IPS-15b (cell line): ENCODE results near the gene ANKMY2.

Experiments used
- H3K27me3 ChIP-seq: one replicate; pipeline ENCODE4 v1.6.1; 2013; ENCODE audit warnings: low read length; ENCODE audit not compliant: control insufficient read depth, insufficient read depth
- H3K36me3 ChIP-seq: one replicate; pipeline ENCODE4 v1.6.1; 2013; ENCODE audit warnings: low read length; ENCODE audit not compliant: control insufficient read depth, insufficient read depth
- H3K4me1 ChIP-seq: one replicate; pipeline ENCODE4 v1.6.1; 2013; ENCODE audit warnings: mild to moderate bottlenecking, low read length; ENCODE audit not compliant: control insufficient read depth, insufficient read depth
- H3K4me3 ChIP-seq: one replicate; pipeline ENCODE4 v1.5.1; 2013; ENCODE audit warnings: low read depth, low read length
- H3K9ac ChIP-seq: one replicate; pipeline ENCODE4 v1.6.1; 2013; ENCODE audit warnings: low read depth, mild to moderate bottlenecking, low read length
- H3K9me3 ChIP-seq: one replicate; pipeline ENCODE4 v1.6.1; 2013; ENCODE audit warnings: mild to moderate bottlenecking, low read length; ENCODE audit not compliant: control insufficient read depth, insufficient read depth

The ANKMY2 gene

DNA sequence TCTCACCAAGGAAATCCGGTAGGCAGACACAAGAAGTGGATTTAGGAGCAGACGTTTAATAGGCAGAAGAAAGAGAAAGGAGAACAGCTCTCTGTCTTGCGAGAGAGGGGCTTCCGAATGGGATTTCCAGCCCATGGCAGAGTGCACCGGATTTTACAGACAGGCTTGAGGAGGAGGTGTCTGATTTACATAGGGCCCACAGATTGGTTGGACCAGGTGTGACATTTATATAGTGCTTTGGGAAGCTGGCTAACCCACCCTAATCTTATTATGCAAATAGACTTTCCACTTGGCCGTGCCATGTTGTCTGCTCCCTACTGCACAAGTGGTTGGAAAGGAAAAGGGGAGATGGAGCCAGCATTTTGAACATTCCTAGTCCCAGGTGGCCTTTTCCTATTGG lies 57.8 kb downstream of the ANKMY2 start:
- Histone ChIP-seq H3K36me3 (no peaks in the 10 kb centered on the region), H3K4me3 (no peak overlapping the region), H3K4me1 (no peaks in the 10 kb centered on the region), H3K9me3 (no peaks in the 10 kb centered on the region), H3K9ac (no peak overlapping the region), H3K27me3 (no peaks in the 10 kb centered on the region)

- H3K4me3 ChIP-seq = no peak overlapping the region
- H3K9ac ChIP-seq = no peak overlapping the region
- H3K9me3 ChIP-seq = no peaks in the 10 kb centered on the region
- no peaks in the 10 kb centered on the region for H3K36me3 ChIP-seq
- no peaks in the 10 kb centered on the region for H3K27me3 ChIP-seq
- H3K4me1 ChIP-seq = no peaks in the 10 kb centered on the region
Measured at GRCh38 chr7:16587129-16587528, 58.4 kb downstream of the ANKMY2 start.

DNA sequence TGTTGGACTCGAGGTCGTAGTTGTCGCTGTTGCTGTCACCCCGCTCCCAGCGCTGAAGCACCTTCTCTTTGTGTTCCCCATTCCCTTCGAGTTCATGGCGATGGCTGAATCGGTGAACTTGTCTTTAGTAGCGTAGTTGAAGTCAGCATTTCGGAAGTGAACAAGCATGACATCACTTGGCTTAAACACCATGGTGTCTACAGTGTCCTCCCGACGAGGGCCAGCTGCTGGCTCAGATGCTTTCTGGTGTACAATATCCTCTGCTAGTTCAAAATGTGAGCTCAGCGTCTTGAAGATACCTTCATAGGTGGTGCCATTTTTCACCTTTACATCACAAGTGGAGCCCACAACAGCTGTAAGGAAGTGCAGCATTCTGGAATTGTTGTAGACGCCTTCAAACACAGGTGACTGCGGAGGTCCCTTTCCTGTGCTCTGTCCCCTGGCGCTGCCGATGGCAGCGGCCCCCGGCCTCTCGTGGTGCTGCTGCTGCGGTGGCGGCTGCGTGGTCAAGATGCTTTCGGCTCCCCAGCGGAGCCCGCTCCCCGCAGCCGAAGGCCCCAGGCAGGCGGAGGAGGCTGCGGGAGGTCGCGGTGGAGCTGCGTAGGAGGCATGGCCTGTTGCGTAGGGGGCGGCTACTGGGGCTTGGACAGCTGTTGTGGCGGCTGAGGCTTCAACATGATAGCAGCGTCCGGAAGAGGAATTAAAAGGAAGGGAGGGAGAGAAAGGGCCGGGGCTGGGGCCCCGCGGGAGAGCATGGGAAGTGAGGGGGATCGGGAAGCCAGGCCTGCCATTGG lies 59.3 kb downstream of the ANKMY2 start:
- no peaks in the 10 kb centered on the region for H3K4me1 ChIP-seq
- H3K9me3 ChIP-seq = no peaks in the 10 kb centered on the region
- no peak overlapping the region for H3K4me3 ChIP-seq
- no peaks in the 10 kb centered on the region for H3K36me3 ChIP-seq
- H3K9ac ChIP-seq = no peak overlapping the region
- no peaks in the 10 kb centered on the region for H3K27me3 ChIP-seq

DNA sequence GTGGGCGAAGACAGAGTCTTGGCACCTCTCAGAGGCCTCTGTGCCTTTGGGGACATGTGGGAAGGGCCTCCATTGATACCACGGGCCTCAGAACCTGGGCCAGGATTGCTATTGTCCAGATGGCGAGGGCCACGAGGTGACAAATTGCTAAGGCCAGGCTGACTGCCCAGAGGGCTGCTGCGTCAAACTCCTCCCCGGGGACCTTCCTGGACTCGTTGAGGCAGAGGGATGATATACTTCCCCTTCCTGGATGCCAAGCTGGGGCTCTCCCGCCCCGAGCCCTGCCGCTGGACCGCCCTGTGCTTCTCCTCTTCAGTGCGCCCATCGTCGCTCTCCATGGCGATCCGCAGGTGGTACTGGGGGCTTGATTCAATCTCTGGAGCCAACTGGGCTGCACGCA lies 60.0 kb downstream of the ANKMY2 start:
- Histone ChIP-seq H3K9me3 (no peaks in the 10 kb centered on the region), H3K36me3 (no peaks in the 10 kb centered on the region), H3K9ac (no peak overlapping the region), H3K4me3 (no peak overlapping the region), H3K27me3 (no peaks in the 10 kb centered on the region), H3K4me1 (no peaks in the 10 kb centered on the region)

- no peak overlapping the region for H3K4me3 ChIP-seq
- H3K9me3 ChIP-seq = no peaks in the 10 kb centered on the region
- no peaks in the 10 kb centered on the region for H3K27me3 ChIP-seq
- no peak overlapping the region for H3K9ac ChIP-seq
- H3K4me1 ChIP-seq = no peaks in the 10 kb centered on the region
- H3K36me3 ChIP-seq = no peaks in the 10 kb centered on the region
Measured at GRCh38 chr7:16583834-16584233, 61.7 kb downstream of the ANKMY2 start.

DNA sequence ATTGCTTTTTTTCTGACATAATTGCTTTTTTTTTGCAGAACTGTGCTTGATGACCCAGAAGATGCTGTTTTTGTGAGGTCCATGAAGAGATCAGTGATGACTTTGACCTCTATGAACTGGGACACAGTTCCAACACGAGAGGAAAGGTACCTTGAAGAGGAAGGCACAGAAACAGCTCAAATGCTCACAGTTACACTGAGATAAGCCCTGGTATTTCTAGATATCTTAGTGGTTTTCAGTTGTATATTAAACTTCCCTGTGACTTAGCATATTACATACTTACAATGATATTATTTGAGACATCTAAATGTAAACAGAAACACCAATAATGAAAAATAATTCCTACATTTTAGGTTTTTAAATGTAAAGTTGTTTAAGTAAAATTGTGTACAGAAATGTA lies 64.3 kb downstream of the ANKMY2 start:
- H3K4me3 ChIP-seq = no peak overlapping the region
- H3K9ac ChIP-seq = no peak overlapping the region
- H3K27me3 ChIP-seq = no peaks in the 10 kb centered on the region
- H3K36me3 ChIP-seq = no peaks in the 10 kb centered on the region
- H3K9me3 ChIP-seq = no peaks in the 10 kb centered on the region
- H3K4me1 ChIP-seq = no peaks in the 10 kb centered on the region

- Histone ChIP-seq H3K9ac (no peak overlapping the region), H3K4me3 (no peak overlapping the region), H3K27me3 (no peaks in the 10 kb centered on the region), H3K9me3 (no peaks in the 10 kb centered on the region), H3K36me3 (no peaks in the 10 kb centered on the region), H3K4me1 (no peaks in the 10 kb centered on the region)
Measured at GRCh38 chr7:16579216-16579615, 66.3 kb downstream of the ANKMY2 start.

DNA sequence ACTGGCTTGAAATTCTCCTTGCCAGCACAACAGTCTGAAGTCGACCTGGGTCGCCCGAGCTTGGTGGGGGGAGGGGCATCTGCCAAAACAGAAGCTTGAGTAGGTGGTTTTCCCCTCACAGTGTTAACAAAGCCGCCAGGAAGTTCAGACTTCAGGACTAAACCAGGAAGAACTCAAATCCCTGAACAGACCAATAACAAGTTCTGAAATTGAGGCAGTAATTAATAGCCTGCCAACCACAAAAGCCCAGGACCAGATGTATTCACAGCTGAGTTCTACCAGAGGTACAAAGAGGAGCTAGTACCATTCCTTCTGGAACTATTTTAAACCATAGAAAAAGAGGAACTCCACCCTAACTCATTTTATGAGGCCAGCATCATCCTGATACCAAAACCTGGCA lies 73.6 kb downstream of the ANKMY2 start:
- Histone ChIP-seq H3K4me1 (no peaks in the 10 kb centered on the region), H3K9ac (no peak overlapping the region), H3K9me3 (no peaks in the 10 kb centered on the region), H3K36me3 (no peaks in the 10 kb centered on the region), H3K4me3 (no peak overlapping the region), H3K27me3 (no peaks in the 10 kb centered on the region)

DNA sequence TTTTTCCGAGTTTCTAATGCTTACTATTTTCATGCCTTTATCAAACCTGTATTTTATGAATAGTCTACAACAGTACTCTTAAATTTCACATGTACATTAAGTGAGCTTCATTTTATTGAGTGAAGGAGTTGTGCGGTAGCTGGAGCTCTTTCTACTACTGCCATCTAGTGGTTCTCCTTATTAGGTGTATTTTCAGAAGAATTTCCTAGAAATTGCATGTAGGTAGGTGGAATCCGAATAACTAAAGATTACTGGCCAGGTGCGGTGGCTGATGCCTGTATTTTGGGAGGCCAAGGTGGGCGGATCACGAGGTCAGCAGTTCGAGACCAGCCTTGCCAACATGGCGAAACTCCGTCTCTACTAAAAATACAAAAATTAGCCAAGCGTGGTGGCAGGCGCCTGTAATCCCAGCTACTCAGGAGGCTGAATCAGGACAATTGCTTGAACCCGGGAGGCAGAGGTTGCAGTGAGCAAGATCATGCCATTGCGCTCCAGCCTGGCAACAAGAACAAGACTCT lies 80.6 kb downstream of the ANKMY2 start:
- H3K4me1 ChIP-seq = no peaks in the 10 kb centered on the region
- H3K36me3 ChIP-seq = no peaks in the 10 kb centered on the region
- H3K9ac ChIP-seq = no peak overlapping the region
- no peak overlapping the region for H3K4me3 ChIP-seq
- H3K27me3 ChIP-seq = no peaks in the 10 kb centered on the region
- no peaks in the 10 kb centered on the region for H3K9me3 ChIP-seq

DNA sequence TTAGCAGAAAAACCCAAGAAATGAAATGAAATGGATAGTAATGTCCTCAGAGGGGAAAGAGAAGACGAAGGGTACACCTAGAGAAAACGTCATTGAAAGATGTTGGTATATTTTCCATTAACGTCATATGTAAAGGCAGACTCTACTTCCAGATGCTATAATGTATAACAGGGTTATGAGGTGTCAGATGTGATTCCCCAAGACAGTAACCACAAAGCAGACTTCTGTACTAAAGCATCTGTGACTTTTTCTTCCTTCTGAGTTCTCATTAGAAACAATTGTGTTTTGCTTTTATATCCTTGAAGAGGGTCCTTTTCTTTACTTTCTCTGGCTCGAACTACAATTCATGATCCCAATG lies 81.6 kb downstream of the ANKMY2 start:
- no peak overlapping the region for H3K9ac ChIP-seq

GRCh38 chr7:16563281-16564022 lies 82.1 kb downstream of the ANKMY2 start:
- Histone ChIP-seq H3K9ac (no peak overlapping the region), H3K4me1 (no peaks in the 10 kb centered on the region), H3K4me3 (no peak overlapping the region), H3K9me3 (no peaks in the 10 kb centered on the region), H3K36me3 (no peaks in the 10 kb centered on the region), H3K27me3 (no peaks in the 10 kb centered on the region)

More for the DNA sequence above, 81.6 kb downstream of the ANKMY2 start:
- Histone ChIP-seq H3K4me3 (no peak overlapping the region), H3K4me1 (no peaks in the 10 kb centered on the region), H3K36me3 (no peaks in the 10 kb centered on the region), H3K27me3 (no peaks in the 10 kb centered on the region), H3K9me3 (no peaks in the 10 kb centered on the region)
